WI38 (cell line): ENCODE results near the gene SGMS2.
"Not testable (repeated sequence)": the region's sequence is repeated elsewhere in the genome, so short reads cannot be mapped to it uniquely, and the experiment has no call there.

Source experiments
- H3K4me3 ChIP-seq: 2 replicates; pipeline ENCODE4 v1.5.1; 2011; ENCODE audit warnings: low read depth, mild to moderate bottlenecking, control low read depth, low read length
- CTCF ChIP-seq: IDR thresholded peaks from 2 replicates; pipeline ENCODE4 v1.5.1; 2012; ENCODE audit warnings: low read depth, mild to moderate bottlenecking, control low read depth, low read length

The SGMS2 gene

DNA sequence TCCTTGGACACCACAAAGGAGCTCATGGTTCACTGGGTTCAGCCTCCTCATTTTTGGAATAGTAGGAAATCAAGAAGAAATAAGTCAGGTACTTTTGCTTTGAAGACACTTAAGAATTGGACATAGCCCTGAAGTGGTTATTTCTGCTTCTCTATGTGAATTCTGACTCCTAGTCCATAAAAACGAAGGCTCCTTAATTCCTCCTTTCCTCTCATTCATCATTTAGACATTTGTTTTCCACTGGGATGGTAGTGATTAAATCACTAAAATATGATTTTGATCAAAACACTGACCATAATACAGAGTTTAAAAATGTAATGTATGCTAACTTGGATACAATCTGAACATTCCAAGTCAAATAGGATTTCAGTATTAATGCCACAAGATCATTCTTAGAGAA lies 71.9 kb downstream of the SGMS2 start:
- no peak for TF ChIP-seq CTCF
- peak overlapping the region; percentile 5; the same call in 1 of the 2 replicates for H3K4me3 ChIP-seq

DNA sequence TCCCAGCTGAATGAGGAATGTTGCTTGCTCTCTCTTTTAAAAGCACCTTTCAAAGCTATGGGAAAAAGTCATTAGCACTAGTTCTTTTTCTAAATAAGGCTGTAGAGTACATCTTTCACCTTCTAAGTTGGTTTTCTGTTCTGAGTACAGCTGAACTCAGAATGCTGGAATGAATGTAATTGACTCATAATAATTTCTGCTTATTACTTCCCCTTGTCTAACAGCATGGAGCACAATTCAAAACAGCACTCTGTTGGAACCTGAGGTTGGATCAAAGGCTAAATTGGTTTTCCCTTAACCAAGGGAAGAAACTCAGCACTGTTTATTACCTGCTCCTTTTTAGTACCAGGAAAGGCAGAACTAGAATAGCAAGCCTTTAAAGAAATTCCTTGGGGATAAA lies 73.1 kb downstream of the SGMS2 start:
- no peak overlapping the region for H3K4me3 ChIP-seq
- TF ChIP-seq CTCF = no peak

- no peak overlapping the region for H3K4me3 ChIP-seq
- TF ChIP-seq CTCF = no peak
Observed at GRCh38 chr4:107900067-107900466, 75.3 kb downstream of the SGMS2 start.

GRCh38 chr4:107900508-107900907 lies 75.8 kb downstream of the SGMS2 start:
- H3K4me3 ChIP-seq = no peak overlapping the region
- TF ChIP-seq CTCF = no peak

- no peak for TF ChIP-seq CTCF
Observed at GRCh38 chr4:107901213-107901934, 76.6 kb downstream of the SGMS2 start.

GRCh38 chr4:107902715-107903114 lies 78.0 kb downstream of the SGMS2 start:
- no peak for TF ChIP-seq CTCF
- H3K4me3 ChIP-seq = no peak overlapping the region

More at GRCh38 chr4:107901213-107901934, 76.6 kb downstream of the SGMS2 start:
- H3K4me3 ChIP-seq = no peak overlapping the region

DNA sequence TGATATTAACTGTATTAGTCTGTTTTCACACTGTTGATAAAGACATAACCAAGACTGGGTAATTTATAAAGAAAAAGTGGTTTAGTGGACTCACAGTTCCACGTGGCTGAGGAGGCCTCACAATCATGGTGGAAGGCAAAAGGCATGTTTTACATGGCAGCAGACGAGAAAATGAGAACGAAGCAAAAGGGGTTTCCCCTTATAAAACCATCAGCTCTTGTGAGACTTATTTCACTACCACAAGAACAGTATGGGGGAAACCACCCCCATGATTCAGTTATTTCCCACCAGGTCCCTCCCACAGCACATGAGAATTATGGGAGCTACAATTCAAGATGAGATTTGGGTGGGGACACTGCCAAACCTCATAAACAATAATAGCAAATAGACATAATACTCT lies 80.3 kb downstream of the SGMS2 start:
- not testable (repeated sequence) for H3K4me3 ChIP-seq

GRCh38 chr4:107906458-107907100 lies 81.8 kb downstream of the SGMS2 start:
- no peak for TF ChIP-seq CTCF
- H3K4me3 ChIP-seq = no peak overlapping the region
